OCI-LY1 (cell line): ENCODE results near the gene LAMB2.

ENCODE experiments used
- H2AFZ ChIP-seq: fragments of 200-600 bp; sonication (generic), shearing (Covaris generic); 2 replicates; pipeline ENCODE4 v1.6.0; 2014; ENCODE audit warnings: antibody characterized with exemption, mild to moderate bottlenecking, low read length
- H3F3A ChIP-seq: fragments of 200-600 bp; sonication (generic), shearing (Covaris generic); 2 replicates; pipeline ENCODE4 v1.6.0; 2014; ENCODE audit warnings: mild to moderate bottlenecking, antibody characterized with exemption, low read length, moderate library complexity; ENCODE audit not compliant: insufficient read depth
- H3K27ac ChIP-seq: fragments of 200-600 bp; sonication (generic); 2 replicates; pipeline ENCODE4 v1.5.1; 2014; ENCODE audit warnings: low read length, mixed run types, mild to moderate bottlenecking, low read depth; ENCODE audit not compliant: poor library complexity, severe bottlenecking
- H3K27me3 ChIP-seq: fragments of 200-600 bp; sonication (generic); 2 replicates; pipeline ENCODE4 v1.6.0; 2014; ENCODE audit warnings: antibody characterized with exemption, mild to moderate bottlenecking, low read length, moderate library complexity; ENCODE audit not compliant: insufficient read depth
- H3K36me3 ChIP-seq: fragments of 200-600 bp; sonication (generic); 2 replicates; pipeline ENCODE4 v1.6.1; 2014; ENCODE audit warnings: mild to moderate bottlenecking, antibody characterized with exemption, low read length, moderate library complexity, mixed read lengths; ENCODE audit not compliant: insufficient read depth
- H3K4me1 ChIP-seq: fragments of 200-600 bp; sonication (generic); 2 replicates; pipeline ENCODE4 v1.5.1; 2014; ENCODE audit warnings: mild to moderate bottlenecking, low read length, moderate library complexity; ENCODE audit not compliant: insufficient read depth, severe bottlenecking
- H3K4me2 ChIP-seq: fragments of 200-600 bp; sonication (generic), shearing (Covaris generic); 2 replicates; pipeline ENCODE4 v1.6.1; 2014; ENCODE audit warnings: low read length
- H3K4me3 ChIP-seq: fragments of 200-600 bp; sonication (generic); 2 replicates; pipeline ENCODE4 v1.5.1; 2014; ENCODE audit warnings: low read length, low read depth, mild to moderate bottlenecking, mixed read lengths; ENCODE audit not compliant: poor library complexity, severe bottlenecking
- H3K79me2 ChIP-seq: fragments of 200-600 bp; shearing (Covaris generic); 2 replicates; pipeline ENCODE4 v1.6.1; 2016; ENCODE audit warnings: mixed run types, low read length, mixed read lengths; ENCODE audit not compliant: insufficient read depth
- H3K9ac ChIP-seq: fragments of 200-600 bp; sonication (generic), shearing (Covaris generic); 2 replicates; pipeline ENCODE4 v1.6.1; 2014; ENCODE audit warnings: mild to moderate bottlenecking, low read length, mixed read lengths
- H3K9me2 ChIP-seq: fragments of 200-600 bp; sonication (generic), shearing (Covaris generic); 2 replicates; pipeline ENCODE4 v1.6.1; 2014; ENCODE audit warnings: low read depth, mild to moderate bottlenecking, low read length, mixed read lengths
- H3K9me3 ChIP-seq: fragments of 200-600 bp; shearing (Covaris generic); 2 replicates; pipeline ENCODE4 v1.6.1; 2014; ENCODE audit warnings: low read length, mixed read lengths
- H4K20me1 ChIP-seq: fragments of 200-600 bp; sonication (generic), shearing (Covaris generic); 2 replicates; pipeline ENCODE4 v1.6.0; 2016; ENCODE audit warnings: mild to moderate bottlenecking, low read length; ENCODE audit not compliant: insufficient read depth
- EZH2 ChIP-seq: fragments of 200-600 bp; sonication (generic), shearing (Covaris generic); IDR thresholded peaks from 2 replicates; pipeline ENCODE4 v1.8.0; 2017; ENCODE audit warnings: borderline replicate concordance, mixed run types, mild to moderate bottlenecking, antibody characterized with exemption, low read length, moderate library complexity, mixed read lengths
- TF ChIP-seq, protein P1 (sequence below): fragments of 200-600 bp; sonication (generic), shearing (Covaris generic); IDR thresholded peaks from 2 replicates; pipeline ENCODE4 v1.5.1; 2017; ENCODE audit warnings: mild to moderate bottlenecking, antibody characterized with exemption, low read length, moderate library complexity, mixed read lengths

The LAMB2 gene

DNA sequence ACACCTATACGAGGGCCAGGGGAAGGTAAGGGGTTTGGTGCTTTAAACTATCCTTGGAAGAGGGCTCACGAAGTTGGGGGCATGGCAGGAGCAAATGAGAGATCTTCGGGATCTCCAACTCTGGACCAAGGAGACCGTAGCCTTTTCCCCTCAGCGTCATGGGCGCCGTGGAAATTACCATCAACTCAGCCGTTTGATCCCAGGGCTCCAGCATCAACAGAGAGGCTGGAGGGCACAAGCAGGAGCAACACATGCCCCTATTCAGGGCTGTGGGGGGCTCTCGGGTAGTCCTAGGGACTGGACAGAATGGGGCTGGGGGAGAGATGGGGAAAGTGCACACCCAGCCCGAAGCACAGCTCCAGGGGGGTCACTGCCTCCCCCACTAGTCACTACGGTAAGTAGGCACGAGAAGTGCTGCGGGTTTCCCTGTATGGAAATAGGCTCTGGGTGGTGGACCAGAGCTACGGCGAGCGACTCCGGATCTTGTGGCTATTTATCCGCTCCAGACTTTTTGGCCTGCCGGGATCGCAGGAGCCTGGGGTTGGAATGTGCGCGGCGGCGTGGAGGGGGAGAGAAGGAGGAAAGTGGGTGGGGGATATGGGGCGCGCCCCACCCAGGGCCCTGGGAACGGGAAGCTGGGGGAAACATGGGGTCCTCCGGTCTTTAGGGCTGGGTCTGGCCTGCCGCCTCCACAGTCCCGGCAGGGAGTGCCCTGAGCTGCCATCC lies 539 bp upstream of the LAMB2 start:
- Histone ChIP-seq H3F3A (no peaks in the 10 kb centered on the region), H3K9me3 (no peaks in the 10 kb centered on the region), H3K27me3 (peaks cover 4% of the 10 kb centered on the region; the same call in 1 of the 2 replicates), H3K4me1 (no peaks in the 10 kb centered on the region), H2AFZ (no peak overlapping the region), H3K27ac (no peak overlapping the region), H3K79me2 (no peaks in the 10 kb centered on the region), H3K4me3 (no peak overlapping the region), H4K20me1 (no peaks in the 10 kb centered on the region), H3K4me2 (no peak overlapping the region), H3K36me3 (no peaks in the 10 kb centered on the region), H3K9ac (no peak overlapping the region), H3K9me2 (no peaks in the 10 kb centered on the region)
- TF ChIP-seq EZH2 = no peak
- TF ChIP-seq, protein P1, sequence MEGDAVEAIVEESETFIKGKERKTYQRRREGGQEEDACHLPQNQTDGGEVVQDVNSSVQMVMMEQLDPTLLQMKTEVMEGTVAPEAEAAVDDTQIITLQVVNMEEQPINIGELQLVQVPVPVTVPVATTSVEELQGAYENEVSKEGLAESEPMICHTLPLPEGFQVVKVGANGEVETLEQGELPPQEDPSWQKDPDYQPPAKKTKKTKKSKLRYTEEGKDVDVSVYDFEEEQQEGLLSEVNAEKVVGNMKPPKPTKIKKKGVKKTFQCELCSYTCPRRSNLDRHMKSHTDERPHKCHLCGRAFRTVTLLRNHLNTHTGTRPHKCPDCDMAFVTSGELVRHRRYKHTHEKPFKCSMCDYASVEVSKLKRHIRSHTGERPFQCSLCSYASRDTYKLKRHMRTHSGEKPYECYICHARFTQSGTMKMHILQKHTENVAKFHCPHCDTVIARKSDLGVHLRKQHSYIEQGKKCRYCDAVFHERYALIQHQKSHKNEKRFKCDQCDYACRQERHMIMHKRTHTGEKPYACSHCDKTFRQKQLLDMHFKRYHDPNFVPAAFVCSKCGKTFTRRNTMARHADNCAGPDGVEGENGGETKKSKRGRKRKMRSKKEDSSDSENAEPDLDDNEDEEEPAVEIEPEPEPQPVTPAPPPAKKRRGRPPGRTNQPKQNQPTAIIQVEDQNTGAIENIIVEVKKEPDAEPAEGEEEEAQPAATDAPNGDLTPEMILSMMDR = no peak

DNA sequence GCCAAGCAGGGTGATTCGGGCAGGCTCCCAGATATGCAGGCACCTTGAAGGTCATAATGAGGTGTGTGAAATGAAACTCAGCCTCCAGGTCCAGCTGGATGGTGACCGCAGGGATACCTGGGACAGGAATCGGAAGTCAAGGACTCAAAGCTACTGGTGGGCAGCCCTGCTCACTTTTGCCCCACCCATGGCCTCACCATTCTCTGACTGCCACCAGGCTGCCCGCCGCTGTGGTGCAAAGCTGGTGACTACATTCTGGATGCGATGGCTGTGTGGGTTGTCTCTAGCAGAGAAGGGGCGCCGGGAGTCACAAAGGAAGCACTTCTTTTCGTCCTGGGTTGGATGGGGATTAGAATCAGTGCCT lies 795 bp downstream of the LAMB2 start:
- Histone ChIP-seq H3K27me3 (peaks cover 4% of the 10 kb centered on the region; the same call in 1 of the 2 replicates), H3K4me3 (no peak overlapping the region), H3K36me3 (no peaks in the 10 kb centered on the region), H2AFZ (no peak overlapping the region), H3K9me3 (no peaks in the 10 kb centered on the region), H4K20me1 (no peaks in the 10 kb centered on the region), H3K9ac (no peak overlapping the region), H3K4me2 (no peak overlapping the region), H3K4me1 (no peaks in the 10 kb centered on the region), H3K9me2 (no peaks in the 10 kb centered on the region), H3K27ac (no peak overlapping the region), H3F3A (no peaks in the 10 kb centered on the region), H3K79me2 (no peaks in the 10 kb centered on the region)
- TF ChIP-seq EZH2 = no peak

DNA sequence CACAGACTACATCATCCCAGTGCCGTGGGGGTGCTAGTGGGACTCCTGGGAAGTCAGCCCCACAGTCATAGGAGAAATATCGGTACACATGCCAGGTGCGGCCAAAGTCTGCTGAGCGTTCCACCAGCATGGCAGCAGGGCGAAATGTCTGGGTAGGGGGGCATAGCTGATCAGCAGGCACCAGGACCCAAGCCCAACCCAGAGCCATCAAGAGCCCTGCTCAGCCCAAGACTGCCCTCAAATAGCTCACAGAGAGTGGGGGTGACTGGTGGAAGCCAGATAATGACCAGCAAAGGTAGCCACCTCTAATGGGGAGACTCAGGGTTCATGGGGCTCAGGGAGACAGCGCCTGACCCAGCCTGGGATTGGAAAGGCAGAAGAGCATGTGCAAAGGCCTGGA lies 1.3 kb downstream of the LAMB2 start:
- H3K27me3 ChIP-seq = peaks cover 4% of the 10 kb centered on the region; the same call in 1 of the 2 replicates
- no peak overlapping the region for H2AFZ ChIP-seq
- no peaks in the 10 kb centered on the region for H3K36me3 ChIP-seq
- TF ChIP-seq, protein P1 = no peak
- no peak for TF ChIP-seq EZH2
- no peak overlapping the region for H3K4me2 ChIP-seq
- no peak overlapping the region for H3K4me3 ChIP-seq
- H3K9ac ChIP-seq = no peak overlapping the region
- no peaks in the 10 kb centered on the region for H3K9me3 ChIP-seq
- no peaks in the 10 kb centered on the region for H3F3A ChIP-seq
- H3K79me2 ChIP-seq = no peaks in the 10 kb centered on the region
- H3K9me2 ChIP-seq = no peaks in the 10 kb centered on the region
- H4K20me1 ChIP-seq = no peaks in the 10 kb centered on the region
- no peaks in the 10 kb centered on the region for H3K4me1 ChIP-seq
- no peak overlapping the region for H3K27ac ChIP-seq

DNA sequence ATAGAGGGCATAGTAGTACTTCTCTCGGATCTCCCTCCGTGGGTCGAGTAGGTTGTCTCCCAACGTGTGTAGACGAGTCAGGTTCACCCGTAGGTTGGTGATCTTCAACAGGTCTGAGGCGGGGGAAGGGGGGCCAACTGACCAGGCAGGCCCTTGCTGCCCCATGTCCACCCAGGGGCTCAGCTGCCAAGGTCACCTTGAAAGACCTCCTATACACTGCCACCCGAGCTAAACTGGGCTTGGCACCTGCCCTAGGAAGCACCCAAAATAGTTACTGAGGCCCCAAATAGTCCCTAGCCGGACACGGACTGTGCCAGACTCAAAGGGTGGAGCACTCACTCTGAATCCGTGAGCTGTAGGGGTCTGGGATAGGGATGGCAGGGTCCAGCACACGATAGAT lies 1.8 kb downstream of the LAMB2 start:
- H3K27ac ChIP-seq = no peak overlapping the region
- H3K27me3 ChIP-seq = peaks cover 4% of the 10 kb centered on the region; the same call in 1 of the 2 replicates
- no peaks in the 10 kb centered on the region for H3K9me3 ChIP-seq
- H3K9ac ChIP-seq = no peak overlapping the region
- H3K4me3 ChIP-seq = no peak overlapping the region
- H3K4me2 ChIP-seq = no peak overlapping the region
- H2AFZ ChIP-seq = no peak overlapping the region
- H3K4me1 ChIP-seq = no peaks in the 10 kb centered on the region
- no peaks in the 10 kb centered on the region for H3K79me2 ChIP-seq
- no peaks in the 10 kb centered on the region for H4K20me1 ChIP-seq
- TF ChIP-seq, protein P1 = no peak
- H3K36me3 ChIP-seq = no peaks in the 10 kb centered on the region
- no peaks in the 10 kb centered on the region for H3K9me2 ChIP-seq
- H3F3A ChIP-seq = no peaks in the 10 kb centered on the region
